GM18511 (cell line): ENCODE results near the gene MSANTD2.

Source experiments
- ATAC-seq: cut with Tn5 transposase; IDR thresholded peaks from one replicate; pipeline ENCODE4 v1.9.1; 2021; ENCODE audit warnings: mild to moderate bottlenecking, moderate library complexity; ENCODE audit not compliant: unreplicated experiment

Gene MSANTD2

DNA sequence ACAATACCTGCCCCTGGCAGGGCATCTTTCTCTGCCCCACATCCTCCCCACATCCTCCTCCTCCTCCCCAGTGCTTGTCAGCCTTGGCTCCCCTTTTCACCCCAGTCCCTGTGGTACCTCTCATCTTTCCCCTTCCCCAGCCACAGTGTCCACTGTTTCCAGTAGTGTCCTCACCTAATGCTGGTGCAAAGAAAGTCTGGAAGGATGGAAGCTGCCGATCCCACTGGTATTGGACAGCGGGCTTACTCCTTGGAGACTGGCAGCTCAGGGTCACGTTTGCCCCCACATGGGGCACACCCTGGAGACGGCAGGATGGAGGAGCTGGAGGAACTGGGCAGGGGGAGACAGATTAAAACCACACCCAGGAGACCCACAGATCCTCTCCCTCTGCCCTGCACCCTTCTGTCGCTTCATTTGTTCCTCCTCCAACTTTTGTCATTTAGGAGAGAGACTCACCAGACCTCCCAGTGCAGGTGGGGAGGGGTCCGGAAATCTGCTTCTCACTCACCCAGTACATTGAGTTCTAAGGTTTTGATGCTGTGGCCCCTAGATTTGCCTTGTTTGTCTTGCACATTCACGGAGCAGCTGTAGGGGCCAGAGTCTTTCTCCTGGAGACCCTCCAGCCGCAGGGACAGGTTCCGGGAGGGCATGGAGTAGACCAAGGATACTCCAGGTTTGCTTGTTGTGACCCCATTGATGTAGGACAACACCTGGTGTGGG lies 44.0 kb downstream of the MSANTD2 start:
- ATAC-seq = no peak

- no peak for ATAC-seq
Observed at GRCh38 chr11:124754710-124755109, 45.5 kb downstream of the MSANTD2 start.

DNA sequence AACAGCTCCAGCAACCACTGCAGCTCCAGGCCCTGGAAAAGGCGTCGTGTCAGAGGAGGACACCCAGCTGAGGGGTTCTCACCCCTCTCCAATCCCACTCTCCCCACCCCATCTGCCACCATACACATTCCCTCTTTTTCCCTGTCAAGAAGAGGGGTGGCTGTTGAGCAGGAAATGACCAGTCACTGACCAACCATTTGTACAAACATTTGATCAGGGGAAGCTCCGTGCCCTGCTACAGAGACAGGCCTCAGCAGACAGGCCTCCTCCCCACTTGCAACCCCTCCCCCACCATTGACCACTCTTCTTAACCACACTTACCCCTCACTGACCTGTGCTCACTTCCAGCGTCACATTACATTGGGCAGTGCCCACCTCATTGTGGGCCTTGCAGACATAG lies 45.9 kb downstream of the MSANTD2 start:
- no peak for ATAC-seq

GRCh38 chr11:124753624-124754023 lies 46.6 kb downstream of the MSANTD2 start:
- ATAC-seq = no peak

GRCh38 chr11:124753205-124753604 lies 47.0 kb downstream of the MSANTD2 start:
- no peak for ATAC-seq

GRCh38 chr11:124752471-124753102 lies 47.6 kb downstream of the MSANTD2 start:
- ATAC-seq = no peak

- ATAC-seq = no peak
Observed at GRCh38 chr11:124751741-124752470, 48.3 kb downstream of the MSANTD2 start, which contains the start of gene VSIG2. Gene VSIG2, minus strand, starts transcription at chr11:124752255. Its CDS starts 118 bp downstream, at chr11:124752137.

DNA sequence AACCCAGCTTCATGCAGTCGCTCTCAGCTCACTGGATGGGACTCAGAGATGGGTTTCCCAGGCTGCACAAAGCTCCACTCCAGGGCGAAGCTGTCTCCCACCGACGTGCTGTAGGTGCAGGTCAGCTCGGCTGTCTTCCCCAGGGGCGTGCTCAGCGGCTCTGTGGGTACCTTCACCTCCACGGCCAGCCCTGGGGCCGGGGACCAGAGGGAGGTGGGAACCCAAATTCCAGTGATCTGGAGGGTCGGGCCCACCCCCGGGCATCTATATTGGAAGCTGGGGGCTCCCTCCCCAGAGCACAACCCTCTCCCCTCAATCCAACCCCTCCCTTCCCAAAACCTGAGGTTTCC lies 48.8 kb downstream of the MSANTD2 start:
- no peak for ATAC-seq

- ATAC-seq = no peak
Observed at GRCh38 chr11:124749912-124750311, 50.3 kb downstream of the MSANTD2 start.

DNA sequence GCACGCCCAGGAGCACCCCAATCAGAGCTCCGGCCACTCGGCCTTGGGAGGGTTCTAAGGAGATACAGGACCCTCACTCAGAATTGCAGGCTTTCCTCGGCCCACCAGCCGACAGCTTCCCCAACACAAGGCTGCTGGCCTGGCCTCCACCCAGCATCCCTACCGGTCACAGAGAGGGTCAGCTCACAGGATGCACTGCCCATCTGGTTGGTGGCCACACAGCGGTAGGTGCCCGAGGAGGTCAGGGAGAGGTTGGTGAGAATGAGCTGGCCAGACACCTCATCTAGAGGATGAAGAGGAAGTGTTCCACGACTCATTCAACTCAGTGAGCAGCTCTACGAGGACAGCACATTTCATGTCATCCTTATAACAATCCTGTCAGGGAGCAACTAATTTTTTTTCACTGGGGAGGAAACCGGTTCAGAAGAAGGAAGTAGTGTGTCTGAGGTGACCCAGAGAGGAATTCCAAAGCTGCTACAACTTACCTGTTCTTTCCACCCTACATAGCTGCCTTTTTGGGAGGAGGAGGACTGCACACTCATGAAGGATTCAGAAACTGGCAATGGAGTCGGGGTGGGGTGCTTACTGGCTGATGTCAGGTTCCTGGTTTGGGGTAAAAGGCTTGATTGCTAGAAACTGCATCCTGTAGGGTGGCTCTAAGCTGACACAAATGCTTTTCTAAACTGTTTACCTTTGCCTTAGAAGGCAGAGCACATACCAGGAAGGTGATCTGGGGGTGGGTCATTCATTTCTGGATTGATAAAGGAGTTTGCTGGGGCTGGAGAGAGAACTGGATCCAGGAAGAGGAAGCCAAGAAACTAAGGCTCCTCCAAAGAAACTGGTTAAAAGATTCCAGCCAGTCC lies 51.5 kb downstream of the MSANTD2 start:
- no peak for ATAC-seq

GRCh38 chr11:124748100-124748418 lies 52.1 kb downstream of the MSANTD2 start:
- no peak for ATAC-seq

- ATAC-seq = no peak
Observed at GRCh38 chr11:124747406-124748099, 52.7 kb downstream of the MSANTD2 start.

DNA sequence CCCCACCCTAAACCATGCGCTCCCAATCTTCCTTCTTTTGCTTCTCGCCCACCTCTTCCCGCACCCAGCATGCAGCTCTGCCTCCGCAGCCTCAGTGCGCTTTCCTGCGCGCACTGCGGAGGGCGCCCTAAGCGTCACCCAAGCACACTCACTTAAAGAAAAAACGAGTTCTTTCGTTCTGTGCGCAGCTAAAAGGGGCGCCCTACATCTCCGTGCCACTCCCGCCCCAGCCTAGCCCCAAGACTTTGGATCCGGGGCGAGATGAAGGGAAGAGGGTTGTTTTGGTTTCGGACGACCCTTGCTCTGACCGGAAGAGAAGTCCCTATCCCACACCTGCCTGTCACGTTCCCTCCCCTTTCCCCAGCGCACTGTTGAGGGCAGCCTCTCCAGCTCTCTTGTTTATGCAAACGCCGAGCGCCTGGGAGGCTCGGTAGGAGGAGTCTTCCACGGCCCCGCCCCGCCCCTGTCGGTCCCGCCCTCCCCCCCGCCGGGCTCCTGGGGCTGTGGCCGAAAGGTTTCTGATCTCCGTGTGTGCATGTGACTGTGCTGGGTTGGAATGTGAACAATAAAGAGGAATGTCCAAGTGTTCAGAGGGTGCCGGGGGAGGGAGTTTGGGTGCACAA lies 53.5 kb downstream of the MSANTD2 start:
- ATAC-seq = peak; percentile 93

GRCh38 chr11:124745835-124746620 lies 54.2 kb downstream of the MSANTD2 start:
- peak; percentile 35 for ATAC-seq

- ATAC-seq = no peak
Observed at GRCh38 chr11:124745270-124745834, 54.9 kb downstream of the MSANTD2 start.

GRCh38 chr11:124743050-124743449 lies 57.2 kb downstream of the MSANTD2 start:
- no peak for ATAC-seq

GRCh38 chr11:124742555-124742954 lies 57.7 kb downstream of the MSANTD2 start:
- ATAC-seq = no peak

GRCh38 chr11:124740277-124740882 lies 59.8 kb downstream of the MSANTD2 start:
- ATAC-seq = peak; percentile 53
